Duodenal mucosa (tissue), 2 donors: ENCODE data around the gene GLI1.

Experiments used
- H3K27ac ChIP-seq: one replicate; pipeline ENCODE4 v1.7.0; 2013; ENCODE audit warnings: low read depth, low read length
- H3K27me3 ChIP-seq, 2 donors: one replicate each; pipeline ENCODE4 v1.7.0; 2013; ENCODE audit warnings: low read length in 2 of 2, control low read depth in 1 of 2; ENCODE audit not compliant: insufficient read depth in 2 of 2, control insufficient read depth in 1 of 2
- H3K36me3 ChIP-seq, 2 donors: one replicate each; pipeline ENCODE4 v1.7.0; 2013; ENCODE audit warnings: low read length in 2 of 2, control low read depth in 1 of 2; ENCODE audit not compliant: insufficient read depth in 2 of 2, control insufficient read depth in 1 of 2
- H3K4me1 ChIP-seq, 2 donors: one replicate each; pipeline ENCODE4 v1.7.0; 2013; ENCODE audit warnings: low read length in 2 of 2, control low read depth in 1 of 2; ENCODE audit not compliant: insufficient read depth in 2 of 2, control insufficient read depth in 1 of 2
- H3K4me3 ChIP-seq, 2 donors: one replicate each; pipeline ENCODE4 v1.7.0; 2013; ENCODE audit warnings: low read length in 2 of 2, low read depth in 1 of 2
- H3K9ac ChIP-seq, 2 donors: one replicate each; pipeline ENCODE4 v1.7.0; 2013; ENCODE audit warnings: low read length in 2 of 2, low read depth in 1 of 2
- H3K9me3 ChIP-seq, 2 donors: one replicate each; pipeline ENCODE4 v1.7.0; 2013; ENCODE audit warnings: low read length in 2 of 2, control low read depth in 1 of 2; ENCODE audit not compliant: control insufficient read depth in 1 of 2

GLI1 gene

DNA sequence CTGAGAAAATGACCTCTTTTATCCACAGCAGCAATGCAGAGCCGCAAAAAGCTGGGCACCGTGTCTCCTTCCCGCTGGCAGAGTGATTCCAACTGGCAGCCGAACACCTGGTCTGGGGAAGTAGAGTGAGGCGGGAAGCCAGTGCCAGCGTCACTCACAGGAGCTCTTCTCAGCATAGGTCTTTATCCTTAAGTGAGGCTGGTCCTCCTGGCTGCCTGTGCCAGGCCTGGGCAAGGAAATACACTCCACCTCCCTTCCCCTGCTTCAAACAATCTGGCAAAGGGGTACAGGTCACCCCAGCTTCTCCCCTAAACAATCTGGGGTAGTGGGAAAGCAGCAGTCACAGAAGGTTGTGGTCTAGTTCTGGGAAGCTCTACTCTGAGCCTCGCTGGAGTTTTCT lies 15.3 kb downstream of the GLI1 start:
- H3K27ac ChIP-seq: no peak overlapping the region
- peaks cover 7 to 35% of the 10 kb centered on the region in 2 donors for H3K27me3 ChIP-seq
- H3K9me3 ChIP-seq: no peaks in the 10 kb centered on the region
- peak overlapping the region in 1 of 2 donors; percentile 66 for H3K4me3 ChIP-seq
- H3K9ac ChIP-seq: no peak overlapping the region
- H3K4me1 ChIP-seq: peaks cover 49 to 62% of the 10 kb centered on the region in 2 donors
- H3K36me3 ChIP-seq: peaks cover 2 to 23% of the 10 kb centered on the region in 2 donors

DNA sequence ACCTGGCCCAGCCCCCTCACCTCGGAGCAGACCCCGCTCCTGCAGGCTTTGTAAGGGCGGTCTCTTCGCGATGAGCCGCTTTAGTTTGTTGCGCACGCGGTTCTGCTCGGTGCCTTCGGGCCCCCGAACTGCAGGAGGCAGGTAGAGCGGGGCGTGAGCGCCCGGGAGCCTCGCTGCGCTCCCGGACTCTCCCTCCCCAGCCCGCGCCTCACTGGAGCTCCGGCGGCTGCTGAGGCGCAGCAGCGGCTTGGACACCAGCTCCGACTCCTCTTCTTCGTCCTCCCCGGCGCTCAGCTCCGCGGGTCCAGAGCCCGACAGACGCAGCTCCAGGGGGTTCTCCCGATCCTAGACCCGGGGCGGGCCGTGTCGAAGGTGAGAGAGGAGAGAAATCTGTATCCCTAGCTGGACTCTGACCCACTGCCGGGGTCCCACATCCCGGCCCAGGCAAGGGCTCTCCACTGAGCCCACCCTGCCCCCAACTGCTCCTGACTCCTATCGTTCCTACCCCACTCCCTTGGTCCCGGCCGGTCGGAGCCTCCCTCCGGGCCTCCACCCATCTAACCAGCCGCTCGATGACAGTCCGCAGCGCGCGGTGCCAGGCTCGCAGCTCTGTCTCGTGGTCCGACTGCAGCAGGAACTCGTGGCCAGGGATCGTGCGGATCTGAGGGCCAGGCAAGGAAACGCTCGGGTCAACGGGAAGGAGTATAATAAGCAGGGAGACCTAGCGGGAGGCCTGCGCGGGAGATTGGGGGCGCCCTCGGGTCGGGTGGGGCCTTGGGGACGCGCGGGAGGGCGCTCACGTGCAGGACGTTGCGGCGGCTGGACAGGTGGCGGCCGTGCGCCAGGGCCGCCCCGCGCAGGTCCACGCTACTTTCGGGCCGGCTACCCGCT lies 15.9 kb downstream of the GLI1 start:
- H3K4me1 ChIP-seq: peaks cover 43 to 56% of the 10 kb centered on the region in 2 donors
- H3K27ac ChIP-seq: no peak overlapping the region
- peaks cover 7 to 35% of the 10 kb centered on the region in 2 donors for H3K27me3 ChIP-seq
- H3K9me3 ChIP-seq: no peaks in the 10 kb centered on the region
- peaks cover 2 to 18% of the 10 kb centered on the region in 2 donors for H3K36me3 ChIP-seq
- peak overlapping the region; percentile 43 to 45 for H3K9ac ChIP-seq
- peak overlapping the region; percentile 66 to 72 for H3K4me3 ChIP-seq

DNA sequence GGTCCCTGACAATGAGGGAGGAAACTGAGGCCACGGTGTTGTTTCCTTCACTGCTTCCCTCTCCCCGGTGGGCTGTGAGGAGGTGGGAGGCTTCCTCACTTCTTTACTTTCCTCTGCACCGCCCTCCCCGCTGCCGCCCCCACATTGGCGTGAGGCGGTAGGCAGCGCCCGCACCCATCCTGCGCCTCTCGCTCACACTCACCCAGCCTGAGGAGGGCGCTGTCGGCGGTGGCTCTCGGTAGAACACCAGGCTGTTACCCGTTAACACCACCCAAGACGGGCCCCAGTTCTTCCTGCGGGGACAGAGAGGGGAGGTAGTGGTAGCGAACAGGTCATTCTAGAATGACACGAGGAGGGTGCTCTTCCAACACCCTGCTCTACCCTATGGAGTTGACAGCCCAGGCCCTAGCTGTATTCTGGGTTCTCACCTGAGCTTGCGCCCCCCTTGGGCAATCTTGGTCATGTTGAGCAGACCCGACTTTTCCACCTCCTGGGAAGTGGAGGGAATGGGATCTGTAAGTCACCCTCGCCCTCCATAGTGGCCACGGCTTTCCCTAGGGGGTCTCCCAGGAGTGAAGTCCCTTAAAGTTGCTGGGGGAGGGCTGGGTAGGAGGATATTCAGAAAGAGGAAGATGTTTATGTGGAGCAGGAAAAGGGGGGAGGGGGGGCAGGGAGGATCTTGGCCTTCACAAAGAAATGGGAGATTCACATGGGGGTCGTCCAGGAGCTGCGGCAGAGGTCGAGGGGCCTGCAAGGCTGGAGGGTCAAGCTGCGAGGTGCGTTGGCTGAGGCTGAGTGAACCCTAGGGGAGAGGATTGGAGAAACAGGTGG lies 16.8 kb downstream of the GLI1 start:
- Histone ChIP-seq H3K4me1 (peaks cover 34 to 49% of the 10 kb centered on the region in 2 donors), H3K4me3 (peak overlapping the region; percentile 66 to 72), H3K27me3 (peaks cover 10 to 35% of the 10 kb centered on the region in 2 donors), H3K36me3 (peaks cover 0 to 12% of the 10 kb centered on the region in 2 donors), H3K9me3 (no peaks in the 10 kb centered on the region), H3K9ac (peak overlapping the region; percentile 43 to 45), H3K27ac (no peak overlapping the region)

DNA sequence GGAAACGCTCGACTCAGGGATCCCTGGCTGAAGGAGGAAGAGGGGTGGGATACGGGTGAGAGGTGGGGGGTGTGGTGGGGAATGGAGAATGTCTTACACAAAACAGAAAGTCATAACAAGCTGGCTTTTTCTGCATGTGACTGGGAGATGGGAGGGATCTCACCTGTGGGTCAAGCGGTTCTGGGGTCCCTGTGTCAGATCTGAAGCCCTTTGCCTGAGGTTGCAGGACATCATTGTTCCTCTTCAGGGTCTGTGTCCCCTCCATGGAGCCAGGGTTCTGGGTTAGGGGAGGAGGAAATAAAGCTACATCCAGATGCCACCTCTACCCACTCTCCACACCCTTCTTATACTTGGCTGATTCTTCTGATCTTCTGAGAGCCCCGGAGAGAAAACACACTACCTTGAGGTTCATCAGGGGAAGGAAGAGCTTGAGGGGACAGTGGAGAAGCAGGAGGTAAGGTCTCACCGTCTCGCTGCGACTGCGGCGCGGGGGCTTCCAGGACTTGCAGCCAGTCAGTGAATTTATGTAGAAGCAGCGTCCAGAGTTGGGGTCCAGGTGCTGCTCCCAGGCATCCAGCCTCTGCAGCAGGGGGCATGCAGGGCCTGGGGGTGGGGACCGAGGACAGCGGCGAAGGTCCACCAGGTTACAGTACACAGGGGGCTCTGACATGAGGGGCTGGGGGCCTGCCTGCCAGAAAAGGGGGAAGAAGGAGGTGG lies 17.6 kb downstream of the GLI1 start:
- no peaks in the 10 kb centered on the region for H3K9me3 ChIP-seq
- H3K27me3 ChIP-seq: peaks cover 10 to 35% of the 10 kb centered on the region in 2 donors
- H3K27ac ChIP-seq: peak overlapping the region; percentile 26
- H3K9ac ChIP-seq: peak overlapping the region; percentile 43 to 45
- H3K4me1 ChIP-seq: peaks cover 26 to 43% of the 10 kb centered on the region in 2 donors
- peaks cover 0 to 8% of the 10 kb centered on the region in 2 donors for H3K36me3 ChIP-seq
- H3K4me3 ChIP-seq: peak overlapping the region; percentile 66 to 72

- H3K4me3 ChIP-seq: peak overlapping the region; percentile 66 to 72
- H3K27ac ChIP-seq: peak overlapping the region; percentile 60
- peaks cover 10 to 35% of the 10 kb centered on the region in 2 donors for H3K27me3 ChIP-seq
- peaks cover 0 to 8% of the 10 kb centered on the region in 2 donors for H3K36me3 ChIP-seq
- H3K4me1 ChIP-seq: peaks cover 25 to 39% of the 10 kb centered on the region in 2 donors
- H3K9me3 ChIP-seq: no peaks in the 10 kb centered on the region
- peak overlapping the region; percentile 45 to 48 for H3K9ac ChIP-seq
Measured at GRCh38 chr12:57477710-57478681, 18.4 kb downstream of the GLI1 start.

DNA sequence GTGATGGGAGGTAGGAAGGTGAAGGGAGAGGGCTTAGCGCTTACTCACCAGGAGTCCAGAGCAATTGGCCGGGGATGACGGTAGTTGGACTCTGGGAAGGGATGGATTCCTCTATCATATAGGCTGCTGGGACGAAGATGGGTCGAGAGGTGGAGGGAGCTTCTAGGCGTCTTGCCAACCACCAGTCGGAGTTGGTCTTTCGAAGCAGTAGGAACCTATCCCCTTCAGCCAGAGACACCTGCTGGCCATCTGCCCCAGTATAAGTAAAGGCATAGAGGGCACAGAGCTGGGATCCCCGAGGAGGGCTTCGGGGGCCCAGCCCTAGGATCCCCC lies 19.4 kb downstream of the GLI1 start:
- peak overlapping the region; percentile 60 for H3K27ac ChIP-seq

DNA sequence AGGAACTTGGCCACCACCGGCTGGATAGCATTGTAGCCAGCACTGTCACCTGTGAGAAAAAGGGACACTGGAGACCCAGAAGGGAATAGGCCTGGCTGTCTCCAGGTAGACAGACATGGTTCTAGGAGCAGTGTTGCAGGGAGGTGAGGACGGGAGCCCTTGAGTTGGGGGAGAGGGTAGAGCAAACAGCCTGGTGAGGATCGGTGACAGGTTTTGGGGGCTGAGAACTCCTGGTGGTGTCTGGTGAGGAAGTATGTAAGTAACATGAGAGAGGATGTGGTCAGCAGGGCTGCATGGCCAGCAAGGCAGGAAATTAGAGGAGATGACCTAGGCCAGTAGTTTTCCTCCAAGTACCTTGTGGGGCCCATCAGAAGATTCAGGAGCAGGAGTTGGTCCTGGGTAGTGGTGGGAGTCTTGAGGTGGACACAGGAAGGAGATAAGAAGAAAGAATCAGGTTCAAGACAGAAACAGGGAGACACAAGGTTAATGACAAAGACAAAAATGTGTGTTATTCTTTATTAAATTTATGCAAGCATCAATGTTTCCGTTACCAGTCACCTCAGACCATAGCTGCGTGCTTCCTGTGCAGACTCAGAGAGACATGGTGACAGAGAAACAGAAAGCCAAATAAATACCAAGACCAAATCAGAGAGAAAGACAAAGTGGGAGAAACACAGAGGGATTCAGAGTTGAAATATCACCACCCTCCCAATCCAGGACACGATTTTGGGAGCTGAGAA lies 20.0 kb downstream of the GLI1 start, which contains the start of gene ARHGAP9:
ARHGAP9 (minus strand) TSS at position 491 of the 740 bp plus-strand sequence; CDS start at position 31, 460 bp downstream.
- peaks cover 0 to 4% of the 10 kb centered on the region in 2 donors for H3K36me3 ChIP-seq
- peak within 1 kb of the TSS; percentile 45 to 48 for H3K9ac ChIP-seq
- peaks cover 20 to 31% of the 10 kb centered on the region in 2 donors for H3K4me1 ChIP-seq
- peak within 1 kb of the TSS; percentile 60 for H3K27ac ChIP-seq
- peak within 1 kb of the TSS; percentile 41 to 54 for H3K4me3 ChIP-seq
- peaks cover 10 to 29% of the 10 kb centered on the region in 2 donors for H3K27me3 ChIP-seq
- no peaks in the 10 kb centered on the region for H3K9me3 ChIP-seq

More for the DNA sequence above, 19.4 kb downstream of the GLI1 start:
- Histone ChIP-seq H3K9me3 (no peaks in the 10 kb centered on the region), H3K4me1 (peaks cover 25 to 36% of the 10 kb centered on the region in 2 donors), H3K27me3 (peaks cover 10 to 34% of the 10 kb centered on the region in 2 donors), H3K9ac (peak overlapping the region; percentile 45 to 48), H3K36me3 (peaks cover 0 to 8% of the 10 kb centered on the region in 2 donors), H3K4me3 (peak overlapping the region; percentile 41 to 54)

GRCh38 chr12:57481671-57482070 lies 22.1 kb downstream of the GLI1 start:
- H3K4me1 ChIP-seq: peaks cover 0 to 12% of the 10 kb centered on the region in 2 donors
- no peaks in the 10 kb centered on the region for H3K9me3 ChIP-seq
- H3K9ac ChIP-seq: no peak overlapping the region
- H3K27me3 ChIP-seq: peaks cover 7 to 10% of the 10 kb centered on the region in 2 donors
- H3K4me3 ChIP-seq: no peak overlapping the region
- H3K36me3 ChIP-seq: no peaks in the 10 kb centered on the region
- no peak overlapping the region for H3K27ac ChIP-seq
